Stimulated activated CD4-positive, alpha-beta T cell treated with anti-CD3 and anti-CD28 coated beads, Interleukin-2, amount 100 ng/mL, for 48 hours (primary cell): ENCODE measurements around the gene CLEC4D.
"Not testable (repeated sequence)": the region's sequence is repeated elsewhere in the genome, so short reads cannot be mapped to it uniquely, and the experiment has no call there.

Experiments
- DNase-seq, 2 donors: peaks; one replicate each; pipeline ENCODE4 v3.0.0-alpha.2; 2020

The CLEC4D gene

GRCh38 chr12:8537820-8538219, 24.5 kb downstream of the CLEC4D start:
- DNase-seq: not testable (repeated sequence)

GRCh38 chr12:8540831-8541230, 27.5 kb downstream of the CLEC4D start, which contains the start of gene CLEC4E:
TSS of gene CLEC4E (minus strand) at chr12:8540905. CDS start at chr12:8540797, 108 bp downstream.
- DNase-seq: not testable (repeated sequence)

- DNase-seq: no peak
These were observed 28.3 kb downstream of the CLEC4D start for GRCh38 chr12:8541562-8541961.

GRCh38 chr12:8544295-8544694, 31.0 kb downstream of the CLEC4D start:
- DNase-seq: peak; percentile 73

GRCh38 chr12:8546591-8546990, 33.3 kb downstream of the CLEC4D start:
- DNase-seq: no peak

GRCh38 chr12:8547645-8548044, 34.3 kb downstream of the CLEC4D start:
- DNase-seq: no peak

GRCh38 chr12:8548192-8548591, 34.9 kb downstream of the CLEC4D start:
- no peak for DNase-seq

- no peak for DNase-seq
These were observed 36.1 kb downstream of the CLEC4D start for GRCh38 chr12:8549381-8549780.

- no peak for DNase-seq
These were observed 39.9 kb downstream of the CLEC4D start for GRCh38 chr12:8553088-8553627.

GRCh38 chr12:8554451-8555195, 41.3 kb downstream of the CLEC4D start:
- no peak for DNase-seq

GRCh38 chr12:8556531-8557097, 43.3 kb downstream of the CLEC4D start:
- no peak for DNase-seq

GRCh38 chr12:8559676-8560075, 46.4 kb downstream of the CLEC4D start:
- DNase-seq: no peak

- DNase-seq: no peak
These were observed 47.7 kb downstream of the CLEC4D start for GRCh38 chr12:8561011-8561410.

GRCh38 chr12:8562310-8562709, 49.0 kb downstream of the CLEC4D start:
- no peak for DNase-seq

GRCh38 chr12:8563356-8563755, 50.1 kb downstream of the CLEC4D start:
- DNase-seq: no peak

GRCh38 chr12:8564656-8565055, 51.4 kb downstream of the CLEC4D start:
- DNase-seq: no peak

- DNase-seq: not testable (repeated sequence)
These were observed 52.7 kb downstream of the CLEC4D start for GRCh38 chr12:8566052-8566451.

GRCh38 chr12:8566525-8566924, 53.2 kb downstream of the CLEC4D start:
- no peak for DNase-seq
